HepG2 (cell line): Measurements from ENCODE around the gene FNIP2. TPM values are rescaled to one million over a fixed set of nuclear protein-coding genes. Genes with fewer than 3 reads are reported as not detected.

Source experiments
- ATAC-seq: fragments of 200-7000 bp; cut with Tn5 transposase; 3 replicates; pipeline ENCODE4 v1.9.1; 2020; ENCODE audit warnings: mild to moderate bottlenecking, moderate library complexity
- BruUV-seq: library from RNA; stranded (reverse); fragments of 400-500 nt; replicated peaks from 2 replicates; lab custom pipeline; 2021; lab: Mats Ljungman, UMichigan
- CTCF ChIA-PET: fragments of 300-600 bp; formaldehyde crosslinking; extraction: SDS; loops from one replicate; lab custom pipeline; 2021; ENCODE audit warnings: low total read pairs, inconsistent platforms, low intra/inter-chr PET ratio; lab: Yijun Ruan, JAX
- POLR2A ChIA-PET: fragments of 350-600 bp; sonication (Branson Sonifier 250); formaldehyde crosslinking; loops from one replicate; lab custom pipeline; 2020; ENCODE audit warnings: antibody characterized with exemption, inconsistent platforms; lab: Yijun Ruan, JAX
- DNase-seq: peaks from one replicate; pipeline ENCODE4 v3.0.0-alpha.2; 2015; ENCODE audit warnings: low spot score
- FAIRE-seq: peaks from 3 replicates; lab custom pipeline; 2011; peaks lifted over from hg19 to GRCh38; lab: Jason Lieb, UNC
- H2AFZ ChIP-seq: one replicate; pipeline ENCODE4 v1.6.1; 2011; ENCODE audit warnings: low read length, inconsistent platforms
- H3K27ac ChIP-seq: fragments of 300-600 bp; 3 replicates; pipeline ENCODE4 v1.8.0; 2011; ENCODE audit warnings: mixed run types, mild to moderate bottlenecking, mixed read lengths, low read length, inconsistent platforms; ENCODE audit not compliant: insufficient read depth; ENCODE audit errors: extremely low read length
- H3K27me3 ChIP-seq, 2 experiments: fragments of 200-600 bp in 1 of 2; 2 replicates in 1 of 2; 3 replicates in 1 of 2; pipeline versions ENCODE4 v1.6.0 to v1.8.0; 2011; ENCODE audit warnings: low read length in 2 of 2, mild to moderate bottlenecking in 2 of 2, moderate library complexity in 2 of 2, inconsistent platforms in 1 of 2; ENCODE audit not compliant: insufficient read depth in 2 of 2, control insufficient read depth in 1 of 2
- H3K36me3 ChIP-seq, 2 experiments: fragments of 200-600 bp in 1 of 2; replicated peaks in 1 of 2; 2 replicates in 1 of 2; 3 replicates in 1 of 2; pipeline versions ENCODE4 v1.5.1 to v1.8.0; 2011; ENCODE audit warnings: low read length in 2 of 2, inconsistent platforms in 1 of 2; ENCODE audit not compliant: insufficient read depth in 2 of 2, control insufficient read depth in 1 of 2
- H3K4me1 ChIP-seq: 2 replicates; pipeline ENCODE4 v1.5.1; 2012; ENCODE audit warnings: low read length, inconsistent platforms; ENCODE audit not compliant: insufficient read depth
- H3K4me2 ChIP-seq: 2 replicates; pipeline ENCODE4 v1.6.0; 2011; ENCODE audit warnings: low read depth, low read length, inconsistent platforms
- H3K4me3 ChIP-seq, 3 experiments: fragments of 200-600 bp in 1 of 3; sonication (generic), shearing (Covaris generic) in 1 of 3; replicated peaks in 1 of 3; 2 replicates each; pipeline ENCODE4 v1.5.1; 2011 to 2016; ENCODE audit warnings: low read length in 3 of 3, inconsistent platforms in 2 of 3, low read depth in 2 of 3, mild to moderate bottlenecking in 2 of 3, control low read depth in 1 of 3, mixed read lengths in 1 of 3; ENCODE audit not compliant: insufficient read depth in 1 of 3
- H3K79me2 ChIP-seq: one replicate; pipeline ENCODE4 v1.6.1; 2011; ENCODE audit warnings: low read length, inconsistent platforms; ENCODE audit not compliant: insufficient read depth
- H3K9ac ChIP-seq: 2 replicates; pipeline ENCODE4 v1.6.0; 2011; ENCODE audit warnings: mild to moderate bottlenecking, low read depth, low read length, inconsistent platforms; ENCODE audit not compliant: insufficient read depth
- H3K9me3 ChIP-seq: 2 replicates; pipeline ENCODE4 v1.5.1; 2012; ENCODE audit warnings: mild to moderate bottlenecking, low read length
- H4K20me1 ChIP-seq: 2 replicates; pipeline ENCODE4 v1.6.0; 2011; ENCODE audit warnings: inconsistent platforms, mild to moderate bottlenecking, low read length, moderate library complexity; ENCODE audit not compliant: insufficient read depth
- ATF7 ChIP-seq, 2 experiments: fragments of 450-650 bp in 1 of 2; sonication (generic) in 1 of 2; formaldehyde crosslinking in 1 of 2; IDR thresholded peaks; 2 replicates each; pipeline versions ENCODE4 v1.4.0 to v1.6.1; 2016 to 2020; ENCODE audit warnings: antibody characterized with exemption in 1 of 2, mild to moderate bottlenecking in 1 of 2, missing genetic modification reagents in 1 of 2
- ATF7-NPFF ChIP-seq: sonication (generic); formaldehyde crosslinking; IDR thresholded peaks from 2 replicates; pipeline ENCODE4 v1.8.1; 2023; ENCODE audit warnings: mild to moderate bottlenecking, low read depth, missing genetic modification reagents, moderate library complexity
- CBX2 ChIP-seq, 2 experiments: fragments of 200-600 bp in 1 of 2; sonication (generic); formaldehyde crosslinking in 1 of 2; IDR thresholded peaks; 2 replicates each; pipeline versions ENCODE4 v1.7.0 to v1.8.1; 2018 to 2022; ENCODE audit warnings: low read depth in 2 of 2, low read length in 1 of 2, mild to moderate bottlenecking in 1 of 2, missing genetic modification reagents in 1 of 2
- GATA4 ChIP-seq: sonication (generic); IDR thresholded peaks from 2 replicates; pipeline ENCODE4 v1.6.1; 2016; ENCODE audit warnings: antibody characterized with exemption, low read depth, borderline replicate concordance
- IRF2 ChIP-seq: IDR thresholded peaks from 2 replicates; pipeline ENCODE4 v1.6.1; 2018; ENCODE audit warnings: missing genetic modification reagents, missing compliant biosample characterization
- MATR3 ChIP-seq: sonication (generic); formaldehyde crosslinking; IDR thresholded peaks from 2 replicates; pipeline ENCODE4 v1.4.0; 2020; ENCODE audit warnings: missing genetic modification reagents
- NFKBIZ ChIP-seq: IDR thresholded peaks from 2 replicates; pipeline ENCODE4 v1.6.1; 2018; ENCODE audit warnings: missing genetic modification reagents, missing compliant biosample characterization
- NONO ChIP-seq, 2 experiments: fragments of 450-650 bp in 1 of 2; sonication (generic) in 1 of 2; formaldehyde crosslinking in 1 of 2; IDR thresholded peaks in 1 of 2; conservative IDR thresholded peaks in 1 of 2; 2 replicates each; pipeline versions ENCODE4 v1.6.1 to v1.8.0; 2017 to 2022; ENCODE audit warnings: mild to moderate bottlenecking in 1 of 2, missing genetic modification reagents in 1 of 2, moderate library complexity in 1 of 2
- POGZ ChIP-seq: sonication (generic); formaldehyde crosslinking; IDR thresholded peaks from 2 replicates; pipeline ENCODE4 v1.4.0; 2020; ENCODE audit warnings: mild to moderate bottlenecking, missing genetic modification reagents
- POLR2G ChIP-seq: fragments of 200-400 bp; formaldehyde crosslinking; IDR thresholded peaks from 2 replicates; pipeline ENCODE4 v1.6.1; 2018; ENCODE audit warnings: mild to moderate bottlenecking, low read depth, low read length, moderate library complexity
- RARG ChIP-seq: sonication (generic); formaldehyde crosslinking; IDR thresholded peaks from 2 replicates; pipeline ENCODE4 v1.4.0; 2020; ENCODE audit warnings: low read depth, mild to moderate bottlenecking, missing genetic modification reagents
- RBAK ChIP-seq: sonication (generic); formaldehyde crosslinking; IDR thresholded peaks from 2 replicates; pipeline ENCODE4 v1.5.1; 2020; ENCODE audit warnings: mild to moderate bottlenecking, missing genetic modification reagents
- SOX6 ChIP-seq, 2 experiments: fragments of 450-650 bp in 1 of 2; sonication (generic) in 1 of 2; formaldehyde crosslinking in 1 of 2; IDR thresholded peaks; 2 replicates each; pipeline versions ENCODE4 v1.4.0 to v1.6.1; 2017 to 2020; ENCODE audit warnings: antibody characterized with exemption in 1 of 2, mild to moderate bottlenecking in 1 of 2, missing genetic modification reagents in 1 of 2
- ZEB1 ChIP-seq: IDR thresholded peaks from 2 replicates; pipeline ENCODE4 v1.6.1; 2012; ENCODE audit warnings: mild to moderate bottlenecking, low read depth, inconsistent platforms; ENCODE audit not compliant: insufficient replicate concordance
- ZFP36 ChIP-seq: fragments of 150-350 bp; IDR thresholded peaks from 2 replicates; pipeline ENCODE4 v1.6.1; 2018; ENCODE audit warnings: borderline replicate concordance, low read length, low read depth; ENCODE audit not compliant: partially characterized antibody
- ZMYM3 ChIP-seq: sonication (generic); formaldehyde crosslinking; IDR thresholded peaks from 2 replicates; pipeline ENCODE4 v1.5.1; 2020; ENCODE audit warnings: mild to moderate bottlenecking, missing genetic modification reagents
- ZNF124 ChIP-seq: sonication (generic); formaldehyde crosslinking; IDR thresholded peaks from 2 replicates; pipeline ENCODE4 v1.4.0; 2020; ENCODE audit warnings: missing genetic modification reagents
- WGBS: methylation state at CpG from one replicate; pipeline ENCODE4 v1.1.6; 2017; ENCODE audit warnings: low lambda C conversion rate; 5-methylcytosine and 5-hydroxymethylcytosine counted together
- in situ Hi-C: cut with HindIII; loops from 2 replicates; pipeline ENCODE4 v1.10.0; 2017; ENCODE audit warnings: low pct_unique_long_range_greater_than_20kb; ENCODE audit not compliant: extremely low pct_ligation_motif_present
- intact Hi-C: fragments of 100-400 bp; cut with micrococcal nuclease; formaldehyde crosslinking; loops from one replicate; pipeline ENCODE4 v1.10.0; 2022; ENCODE audit not compliant: unreplicated experiment
- polyA plus RNA-seq, 8 experiments: library from polyadenylated mRNA; depleted of rRNA in 3 of 8; stranded (reverse) in 7 of 8; unstranded in 1 of 8; fragments of >200 nt; fragmentation: Illumina TruSeq in 4 of 8; extraction: Trizol in 4 of 8; gene quantifications; 2 replicates each; pipeline versions ENCODE4 v1.2.1 to v1.2.3, GENCODE V29; 2011 to 2016; ENCODE audit warnings: low read depth in 4 of 8, missing spikeins in 1 of 8, mixed read lengths in 1 of 8; ENCODE audit not compliant: insufficient read depth in 1 of 8
- total RNA-seq, 5 experiments: library from RNA; depleted of rRNA; stranded (reverse); fragments of >200 nt; fragmentation: Illumina TruSeq; extraction: Trizol; gene quantifications; 2 replicates each; pipeline ENCODE4 v1.2.3, GENCODE V29; 2016; ENCODE audit warnings: low read depth in 1 of 5
- TF ChIP-seq, protein P1 (sequence below): sonication (generic); formaldehyde crosslinking; IDR thresholded peaks from 2 replicates; pipeline ENCODE4 v1.5.0; 2020; ENCODE audit warnings: mild to moderate bottlenecking, missing genetic modification reagents
- TF ChIP-seq, protein P2 (sequence below): sonication (generic); formaldehyde crosslinking; IDR thresholded peaks from 2 replicates; pipeline ENCODE4 v1.4.0; 2020; ENCODE audit warnings: missing genetic modification reagents, borderline replicate concordance

The FNIP2 gene
- total and polyA plus RNA-seq, 2 of the 13 experiments (the other 11 are each of a cell fraction or from before 2014, with no cell fraction given) = 15.5 to 21.0 TPM

DNA sequence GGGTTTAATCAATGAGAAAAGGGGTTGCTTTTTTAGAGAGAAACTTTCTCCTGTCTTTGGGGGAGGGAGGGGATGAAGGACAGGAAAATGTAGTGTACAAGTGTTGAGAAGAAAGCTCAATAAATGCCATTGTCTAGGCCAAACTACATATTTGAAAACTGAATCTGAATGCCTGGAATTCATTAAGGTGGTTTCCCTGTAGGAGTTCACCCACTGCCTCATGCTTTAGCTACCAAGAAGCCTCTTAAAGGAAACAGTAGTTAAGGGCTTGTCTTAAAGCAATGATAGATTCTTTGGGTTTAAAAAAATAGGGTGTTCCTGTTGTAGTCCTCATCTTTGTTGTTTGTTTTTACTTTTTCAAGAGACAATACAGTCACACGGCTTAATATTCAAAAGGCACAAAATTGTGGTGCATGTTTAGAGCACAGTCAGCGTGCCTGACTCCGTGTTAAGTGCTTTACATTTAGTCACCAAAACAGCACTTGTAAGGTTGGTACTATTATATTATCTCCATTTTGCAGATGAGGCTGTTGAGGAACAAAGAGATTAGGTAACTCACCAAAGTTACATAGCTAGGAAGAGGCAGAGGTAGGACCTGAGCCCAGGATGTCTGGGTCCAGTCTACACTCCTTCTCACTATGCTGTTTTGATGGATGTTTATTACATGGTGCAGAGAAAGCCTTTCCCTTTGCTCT lies 46.0 kb downstream of the FNIP2 start:
- no peak for DNase-seq
- Histone ChIP-seq H3K4me3 (no peak overlapping the region), H3K27me3 (no peaks in the 10 kb centered on the region), H3K27ac (peak overlapping the region; percentile 47), H3K36me3 (no peaks in the 10 kb centered on the region), H3K4me2 (peak overlapping the region; percentile 48), H4K20me1 (no peaks in the 10 kb centered on the region), H3K9me3 (no peaks in the 10 kb centered on the region), H2AFZ (no peak overlapping the region), H3K79me2 (peaks cover 71% of the 10 kb centered on the region), H3K9ac (no peak overlapping the region), H3K4me1 (peaks cover 95% of the 10 kb centered on the region)
- FAIRE-seq = no peak
- intact Hi-C loops = no loop called here
- CTCF ChIA-PET = no interaction called here
- in situ Hi-C loops = no loop called here
- BruUV-seq = no TSS peak
- POLR2A ChIA-PET = interaction anchor here (1.0 kb wide), 1 partner anchor 12 kb away, joined by 3 read pairs; no protein-coding TSS in a partner anchor
- 91% methylated on average over 3 of the region's 3 CpGs for WGBS
- no peak for ATAC-seq
- TF ChIP-seq NONO (IDR thresholded peaks at IDR 0.05) (no peak), NONO (CRISPR knock-in tag; conservative IDR thresholded peaks at IDR 0.05) (no peak), RBAK (CRISPR knock-in tag) (no peak), ATF7-NPFF (CRISPR knock-in tag) (no peak), ZFP36 (no peak), GATA4 (no peak), RARG (CRISPR knock-in tag) (no peak), ZMYM3 (0 out of 2 replicates have a peak, but pooled peaks have one; percentile 48), ZNF124 (no peak), ZEB1 (no peak), IRF2 (CRISPR knock-in tag) (no peak), NFKBIZ (no peak), POGZ (CRISPR knock-in tag) (peak; percentile 14; the same call in 1 of the 2 replicates), SOX6 (IDR thresholded peaks at IDR 0.05) (no peak), SOX6 (CRISPR knock-in tag; IDR thresholded peaks at IDR 0.05) (peak; percentile 16; the same call in 1 of the 2 replicates), ATF7 (IDR thresholded peaks at IDR 0.05) (no peak), ATF7 (CRISPR knock-in tag; IDR thresholded peaks at IDR 0.05) (no peak), POLR2G (no peak), CBX2 (IDR thresholded peaks at IDR 0.05; ENCODE audit: low read depth, low read length) (no peak), CBX2 (CRISPR knock-in tag; IDR thresholded peaks at IDR 0.05; ENCODE audit: low read depth) (no peak), MATR3 (CRISPR knock-in tag) (no peak)
- TF ChIP-seq, protein P1, sequence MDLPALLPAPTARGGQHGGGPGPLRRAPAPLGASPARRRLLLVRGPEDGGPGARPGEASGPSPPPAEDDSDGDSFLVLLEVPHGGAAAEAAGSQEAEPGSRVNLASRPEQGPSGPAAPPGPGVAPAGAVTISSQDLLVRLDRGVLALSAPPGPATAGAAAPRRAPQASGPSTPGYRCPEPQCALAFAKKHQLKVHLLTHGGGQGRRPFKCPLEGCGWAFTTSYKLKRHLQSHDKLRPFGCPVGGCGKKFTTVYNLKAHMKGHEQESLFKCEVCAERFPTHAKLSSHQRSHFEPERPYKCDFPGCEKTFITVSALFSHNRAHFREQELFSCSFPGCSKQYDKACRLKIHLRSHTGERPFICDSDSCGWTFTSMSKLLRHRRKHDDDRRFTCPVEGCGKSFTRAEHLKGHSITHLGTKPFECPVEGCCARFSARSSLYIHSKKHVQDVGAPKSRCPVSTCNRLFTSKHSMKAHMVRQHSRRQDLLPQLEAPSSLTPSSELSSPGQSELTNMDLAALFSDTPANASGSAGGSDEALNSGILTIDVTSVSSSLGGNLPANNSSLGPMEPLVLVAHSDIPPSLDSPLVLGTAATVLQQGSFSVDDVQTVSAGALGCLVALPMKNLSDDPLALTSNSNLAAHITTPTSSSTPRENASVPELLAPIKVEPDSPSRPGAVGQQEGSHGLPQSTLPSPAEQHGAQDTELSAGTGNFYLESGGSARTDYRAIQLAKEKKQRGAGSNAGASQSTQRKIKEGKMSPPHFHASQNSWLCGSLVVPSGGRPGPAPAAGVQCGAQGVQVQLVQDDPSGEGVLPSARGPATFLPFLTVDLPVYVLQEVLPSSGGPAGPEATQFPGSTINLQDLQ (CRISPR knock-in tag) = no peak
- TF ChIP-seq, protein P2, sequence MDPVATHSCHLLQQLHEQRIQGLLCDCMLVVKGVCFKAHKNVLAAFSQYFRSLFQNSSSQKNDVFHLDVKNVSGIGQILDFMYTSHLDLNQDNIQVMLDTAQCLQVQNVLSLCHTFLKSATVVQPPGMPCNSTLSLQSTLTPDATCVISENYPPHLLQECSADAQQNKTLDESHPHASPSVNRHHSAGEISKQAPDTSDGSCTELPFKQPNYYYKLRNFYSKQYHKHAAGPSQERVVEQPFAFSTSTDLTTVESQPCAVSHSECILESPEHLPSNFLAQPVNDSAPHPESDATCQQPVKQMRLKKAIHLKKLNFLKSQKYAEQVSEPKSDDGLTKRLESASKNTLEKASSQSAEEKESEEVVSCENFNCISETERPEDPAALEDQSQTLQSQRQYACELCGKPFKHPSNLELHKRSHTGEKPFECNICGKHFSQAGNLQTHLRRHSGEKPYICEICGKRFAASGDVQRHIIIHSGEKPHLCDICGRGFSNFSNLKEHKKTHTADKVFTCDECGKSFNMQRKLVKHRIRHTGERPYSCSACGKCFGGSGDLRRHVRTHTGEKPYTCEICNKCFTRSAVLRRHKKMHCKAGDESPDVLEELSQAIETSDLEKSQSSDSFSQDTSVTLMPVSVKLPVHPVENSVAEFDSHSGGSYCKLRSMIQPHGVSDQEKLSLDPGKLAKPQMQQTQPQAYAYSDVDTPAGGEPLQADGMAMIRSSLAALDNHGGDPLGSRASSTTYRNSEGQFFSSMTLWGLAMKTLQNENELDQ = no peak
